22Rv1 (cell line): ENCODE results near the gene ARL8B.

Experiments used
- H3K27ac ChIP-seq: fragments of 450-650 bp; 2 replicates; pipeline ENCODE4 v1.5.1; 2017
- CTCF ChIP-seq: fragments of 450-650 bp; IDR thresholded peaks from 2 replicates; pipeline ENCODE4 v1.5.1; 2017; ENCODE audit warnings: mild to moderate bottlenecking
- ZFX ChIP-seq: fragments of 450-650 bp; IDR thresholded peaks from 2 replicates; pipeline ENCODE4 v1.6.1; 2017; ENCODE audit warnings: antibody characterized with exemption, borderline replicate concordance

Gene ARL8B

GRCh38 chr3:5205165-5205941 lies 83.3 kb downstream of the ARL8B start:
- TF ChIP-seq CTCF (no peak), ZFX (no peak)
- no peak overlapping the region for H3K27ac ChIP-seq

- TF ChIP-seq CTCF (no peak), ZFX (no peak)
- H3K27ac ChIP-seq, result no peak overlapping the region
These were observed 88.8 kb downstream of the ARL8B start for GRCh38 chr3:5210926-5211325.

- TF ChIP-seq CTCF (no peak), ZFX (no peak)
- H3K27ac ChIP-seq, result no peak overlapping the region
These were observed 90.8 kb downstream of the ARL8B start for GRCh38 chr3:5212628-5213573.

GRCh38 chr3:5213574-5213966 lies 91.5 kb downstream of the ARL8B start:
- TF ChIP-seq CTCF, result no peak
- no peak for TF ChIP-seq ZFX

GRCh38 chr3:5214352-5214751 lies 92.3 kb downstream of the ARL8B start:
- H3K27ac ChIP-seq, result no peak overlapping the region
- TF ChIP-seq ZFX, result no peak
- TF ChIP-seq CTCF, result no peak

More at GRCh38 chr3:5213574-5213966, 91.5 kb downstream of the ARL8B start:
- no peak overlapping the region for H3K27ac ChIP-seq

- TF ChIP-seq CTCF (no peak), ZFX (no peak)
- no peak overlapping the region for H3K27ac ChIP-seq
These were observed 95.9 kb downstream of the ARL8B start for GRCh38 chr3:5217824-5218595.
